Lower leg skin (tissue), 4 donors: ENCODE data around the gene ZNF653. TPM values are rescaled to one million over a fixed set of nuclear protein-coding genes. Genes with fewer than 3 reads are reported as not detected.
"Not testable (repeated sequence)": the region's sequence is repeated elsewhere in the genome, so short reads cannot be mapped to it uniquely, and the experiment has no call there.

ENCODE experiments used
- DNase-seq, 2 donors: peaks; one replicate each; pipeline ENCODE4 v3.0.0-alpha.2; 2019; ENCODE audit warnings: low spot score in 2 of 2
- H3K4me3 ChIP-seq: fragments of 200-600 bp; sonication (generic); 2 replicates; pipeline ENCODE4 v1.5.1; 2017; ENCODE audit warnings: mild to moderate bottlenecking, low read depth; ENCODE audit not compliant: poor library complexity, severe bottlenecking
- CTCF ChIP-seq, 3 donors: fragments of 450-650 bp; IDR thresholded peaks; one replicate each; pipeline ENCODE4 v1.5.1; 2016; ENCODE audit warnings: antibody characterized with exemption in 3 of 3, mild to moderate bottlenecking in 3 of 3, moderate library complexity in 2 of 3
- POLR2A ChIP-seq, 2 donors: fragments of 450-650 bp; IDR thresholded peaks; one replicate each; pipeline ENCODE4 v1.6.1; 2016 to 2017; ENCODE audit warnings: antibody characterized with exemption in 2 of 2, mild to moderate bottlenecking in 1 of 2, moderate library complexity in 1 of 2
- WGBS, 2 donors: methylation state at CpG; one replicate each; pipeline ENCODE4 v1.1.5; 2018; 5-methylcytosine and 5-hydroxymethylcytosine counted together
- intact Hi-C: fragments of 100-400 bp; cut with DNase I; formaldehyde crosslinking; loops from one replicate; pipeline ENCODE4 v1.15.0; 2023; ENCODE audit warnings: low total_unique reads
- total RNA-seq, 4 donors: library from RNA; depleted of rRNA; stranded (reverse); fragments of >200 nt; gene quantifications; one replicate each; pipeline ENCODE4 v1.1.0, GENCODE V29; 2016

ZNF653 gene
- total RNA-seq, 4 donors from 2014 or later, result 8.4 to 16.9 (median 11.6) TPM

GRCh38 chr19:11465600-11465999 is 40.0 kb downstream of the ZNF653 start:
- intact Hi-C loops, result no loop called here
- DNase-seq, result no peak
- WGBS, 2 donors, result 23 to 47% methylated on average over 4 to 8 of the region's 8 CpGs
- no peak for TF ChIP-seq CTCF (IDR thresholded peaks at IDR 0.05)
- TF ChIP-seq POLR2A (IDR thresholded peaks at IDR 0.05), result no peak
- no peak overlapping the region for H3K4me3 ChIP-seq

GRCh38 chr19:11464333-11465265 is 41.0 kb downstream of the ZNF653 start:
- WGBS, 2 donors, result 82% methylated on average over 11 of the region's 11 CpGs
- TF ChIP-seq CTCF (IDR thresholded peaks at IDR 0.05) (no peak), POLR2A (IDR thresholded peaks at IDR 0.05) (no peak)
- no peak for DNase-seq
- no peak overlapping the region for H3K4me3 ChIP-seq
- intact Hi-C loops, result no loop called here

- H3K4me3 ChIP-seq, result no peak overlapping the region
- TF ChIP-seq CTCF (IDR thresholded peaks at IDR 0.05), result no peak
- TF ChIP-seq POLR2A (IDR thresholded peaks at IDR 0.05), result no peak
- DNase-seq, result no peak
- WGBS, 2 donors, result 55 to 69% methylated on average over 5 to 12 of the region's 12 CpGs
- intact Hi-C loops, result no loop called here
Measured at GRCh38 chr19:11463391-11463790, 42.2 kb downstream of the ZNF653 start.

DNA sequence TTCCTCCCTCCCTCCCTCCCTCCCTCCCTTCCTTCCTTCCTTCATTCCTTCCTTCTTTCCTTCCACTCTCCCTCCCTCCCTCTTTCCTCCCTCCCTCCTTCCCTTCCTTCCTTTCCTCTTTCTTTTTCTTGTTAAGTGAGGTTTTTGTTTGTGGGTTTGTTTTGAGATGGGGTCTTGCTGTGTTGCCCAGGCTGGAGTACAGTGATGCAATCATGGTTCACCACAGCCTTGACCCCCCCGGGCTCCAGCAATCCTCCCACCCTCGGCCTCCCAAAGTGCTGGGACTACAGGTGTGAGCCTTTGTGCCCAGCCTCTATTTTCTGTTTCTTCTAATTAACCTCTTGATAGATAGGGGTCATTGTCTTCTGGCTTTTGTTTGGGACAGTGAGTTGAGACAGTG is 44.2 kb downstream of the ZNF653 start:
- DNase-seq, result no peak
- no peak for TF ChIP-seq POLR2A (IDR thresholded peaks at IDR 0.05)
- TF ChIP-seq CTCF (IDR thresholded peaks at IDR 0.05), result no peak
- intact Hi-C loops, result no loop called here
- WGBS, 2 donors, result 82% methylated on average over 2 of the region's 2 CpGs
- H3K4me3 ChIP-seq, result no peak overlapping the region

DNA sequence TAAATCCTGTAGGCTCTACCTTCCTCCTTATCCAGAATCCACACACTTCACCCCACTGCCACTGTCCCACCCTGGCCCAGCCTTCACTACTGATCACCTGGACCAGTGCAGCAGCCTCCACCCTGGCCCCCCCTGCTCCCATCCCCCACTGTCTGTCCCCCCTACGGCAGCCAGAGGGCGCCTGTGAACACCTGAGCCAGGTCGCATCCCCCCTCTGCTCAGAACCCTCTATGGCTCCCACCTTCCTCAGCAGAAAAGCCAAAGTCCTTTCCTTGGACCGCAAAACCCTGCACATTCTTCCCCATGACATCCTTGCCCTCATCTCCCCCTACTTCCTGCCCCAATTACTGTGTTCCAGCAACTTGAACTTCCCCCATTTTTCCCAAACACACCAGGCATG is 45.4 kb downstream of the ZNF653 start:
- 52 to 59% methylated on average over 4 of the region's 4 CpGs for WGBS, 2 donors

GRCh38 chr19:11458912-11459311 is 46.7 kb downstream of the ZNF653 start:
- intact Hi-C loops, H3K4me3 ChIP-seq, DNase-seq: not testable (repeated sequence)
- WGBS, 2 donors, result 81 to 85% methylated on average over 11 of the region's 11 CpGs

More for the DNA sequence above, 45.4 kb downstream of the ZNF653 start:
- H3K4me3 ChIP-seq, result no peak overlapping the region
- TF ChIP-seq POLR2A (IDR thresholded peaks at IDR 0.05), result no peak
- intact Hi-C loops, result no loop called here
- DNase-seq, result no peak
